Activated CD8-positive, alpha-beta memory T cell treated with anti-CD3 and anti-CD28 coated beads, Interleukin-2, amount 10 ng/mL, durations not matched to agents 7 days and 5 days (primary cell): ENCODE measurements around the gene GSTA5. TPM values are rescaled to one million over a fixed set of nuclear protein-coding genes. Genes with fewer than 3 reads are reported as not detected.
"Not testable (repeated sequence)": the region's sequence is repeated elsewhere in the genome, so short reads cannot be mapped to it uniquely, and the experiment has no call there.

Experiments used
- ATAC-seq: fragments of 150-1000 bp; cut with Tn5 transposase; one replicate; pipeline ENCODE4 v1.10.0; 2021; ENCODE audit warnings: moderate library complexity
- CTCF ChIA-PET: fragments of 350-600 bp; sonication (Branson Sonifier 250); formaldehyde crosslinking; loops from one replicate; lab custom pipeline; 2021; ENCODE audit warnings: antibody characterized with exemption; lab: Charles Lee
- DNase-seq: peaks from one replicate; pipeline ENCODE4 v3.0.0-alpha.2; 2020
- H3K27ac Mint-ChIP-seq: one replicate; pipeline ENCODE4 v1.8.0; 2021; ENCODE audit warnings: mild to moderate bottlenecking, mixed read lengths
- H3K27me3 Mint-ChIP-seq: one replicate; pipeline ENCODE4 v1.8.0; 2021; ENCODE audit warnings: mixed read lengths
- H3K36me3 Mint-ChIP-seq: one replicate; pipeline ENCODE4 v1.8.0; 2021; ENCODE audit warnings: mild to moderate bottlenecking, mixed read lengths
- H3K4me1 Mint-ChIP-seq: one replicate; pipeline ENCODE4 v1.8.0; 2021; ENCODE audit warnings: mixed read lengths
- H3K4me3 Mint-ChIP-seq: one replicate; pipeline ENCODE4 v1.8.0; 2021; ENCODE audit warnings: mild to moderate bottlenecking, moderate library complexity, mixed read lengths
- H3K9me3 Mint-ChIP-seq: one replicate; pipeline ENCODE4 v1.8.0; 2022; ENCODE audit warnings: low read depth, mixed read lengths
- total RNA-seq, 2 experiments: library from RNA; stranded (reverse); gene quantifications; one replicate each; pipeline ENCODE4 v1.2.3, GENCODE V29; 2021

The GSTA5 gene
- total RNA-seq, 2 experiments from 2014 or later = not detected

- no peaks in the 10 kb centered on the region for H3K36me3 Mint-ChIP-seq
- ATAC-seq (no peak), DNase-seq (no peak)
- no peaks in the 10 kb centered on the region for H3K9me3 Mint-ChIP-seq
- no peaks in the 10 kb centered on the region for H3K4me1 Mint-ChIP-seq
- H3K27me3 Mint-ChIP-seq = peaks cover 27% of the 10 kb centered on the region
- H3K27ac Mint-ChIP-seq = no peak overlapping the region
- no peak overlapping the region for H3K4me3 Mint-ChIP-seq
- CTCF ChIA-PET = no interaction called here
These were observed 27.6 kb upstream of the GSTA5 start for GRCh38 chr6:52868240-52868639.

- H3K36me3 Mint-ChIP-seq, H3K4me1 Mint-ChIP-seq, DNase-seq, H3K9me3 Mint-ChIP-seq, H3K27ac Mint-ChIP-seq, H3K4me3 Mint-ChIP-seq, CTCF ChIA-PET, ATAC-seq: not testable (repeated sequence)
- H3K27me3 Mint-ChIP-seq = peaks cover 27% of the 10 kb centered on the region
These were observed 20.5 kb upstream of the GSTA5 start for GRCh38 chr6:52861151-52861550.

- Mint-ChIP-seq H3K4me3 (no peak overlapping the region), H3K4me1 (no peaks in the 10 kb centered on the region), H3K9me3 (no peaks in the 10 kb centered on the region), H3K36me3 (no peaks in the 10 kb centered on the region), H3K27me3 (peaks cover 42% of the 10 kb centered on the region), H3K27ac (no peak overlapping the region)
- CTCF ChIA-PET = no interaction called here
- ATAC-seq = no peak
- DNase-seq = no peak
These were observed 17.8 kb upstream of the GSTA5 start for GRCh38 chr6:52858416-52858815.

- H3K36me3 Mint-ChIP-seq, H3K4me1 Mint-ChIP-seq, H3K9me3 Mint-ChIP-seq, DNase-seq, H3K4me3 Mint-ChIP-seq, ATAC-seq, CTCF ChIA-PET, H3K27ac Mint-ChIP-seq: not testable (repeated sequence)
- H3K27me3 Mint-ChIP-seq = peaks cover 51% of the 10 kb centered on the region
These were observed 15.5 kb upstream of the GSTA5 start for GRCh38 chr6:52856137-52856536.

GRCh38 chr6:52849137-52849536 is 8.5 kb upstream of the GSTA5 start:
- ATAC-seq = no peak
- H3K36me3 Mint-ChIP-seq = no peaks in the 10 kb centered on the region
- DNase-seq = no peak
- no peaks in the 10 kb centered on the region for H3K9me3 Mint-ChIP-seq
- no peak overlapping the region for H3K4me3 Mint-ChIP-seq
- CTCF ChIA-PET = no interaction called here
- H3K27ac Mint-ChIP-seq = no peak overlapping the region
- no peaks in the 10 kb centered on the region for H3K4me1 Mint-ChIP-seq
- H3K27me3 Mint-ChIP-seq = peaks cover 23% of the 10 kb centered on the region

GRCh38 chr6:52846002-52846401 is 5.4 kb upstream of the GSTA5 start:
- no peaks in the 10 kb centered on the region for H3K4me1 Mint-ChIP-seq
- ATAC-seq (no peak), DNase-seq (no peak)
- no peaks in the 10 kb centered on the region for H3K36me3 Mint-ChIP-seq
- CTCF ChIA-PET = no interaction called here
- H3K27me3 Mint-ChIP-seq = peaks cover 5% of the 10 kb centered on the region
- H3K27ac Mint-ChIP-seq = no peak overlapping the region
- H3K4me3 Mint-ChIP-seq = no peak overlapping the region
- H3K9me3 Mint-ChIP-seq = no peaks in the 10 kb centered on the region

GRCh38 chr6:52843605-52844004 is 3.0 kb upstream of the GSTA5 start:
- H3K9me3 Mint-ChIP-seq = no peaks in the 10 kb centered on the region
- no peak for ATAC-seq
- CTCF ChIA-PET = no interaction called here
- no peaks in the 10 kb centered on the region for H3K4me1 Mint-ChIP-seq
- no peak overlapping the region for H3K27ac Mint-ChIP-seq
- H3K4me3 Mint-ChIP-seq = no peak overlapping the region
- H3K27me3 Mint-ChIP-seq = peaks cover 11% of the 10 kb centered on the region
- DNase-seq = no peak
- no peaks in the 10 kb centered on the region for H3K36me3 Mint-ChIP-seq

GRCh38 chr6:52839124-52840055 is 1.2 kb downstream of the GSTA5 start:
- H3K27me3 Mint-ChIP-seq = peaks cover 40% of the 10 kb centered on the region
- peak; percentile 74 for ATAC-seq
- no peaks in the 10 kb centered on the region for H3K4me1 Mint-ChIP-seq
- H3K36me3 Mint-ChIP-seq = no peaks in the 10 kb centered on the region
- no peaks in the 10 kb centered on the region for H3K9me3 Mint-ChIP-seq
- CTCF ChIA-PET = no interaction called here
- DNase-seq = peak; percentile 55
- H3K27ac Mint-ChIP-seq = no peak overlapping the region
- no peak overlapping the region for H3K4me3 Mint-ChIP-seq

- ATAC-seq (no peak), DNase-seq (no peak)
- Mint-ChIP-seq H3K36me3 (no peaks in the 10 kb centered on the region), H3K4me1 (no peaks in the 10 kb centered on the region), H3K9me3 (no peaks in the 10 kb centered on the region), H3K27me3 (peaks cover 31% of the 10 kb centered on the region), H3K4me3 (no peak overlapping the region), H3K27ac (no peak overlapping the region)
- CTCF ChIA-PET = no interaction called here
These were observed 6.1 kb downstream of the GSTA5 start for GRCh38 chr6:52834481-52834880.

GRCh38 chr6:52830869-52831268 is 9.7 kb downstream of the GSTA5 start:
- DNase-seq, CTCF ChIA-PET, H3K4me1 Mint-ChIP-seq, H3K9me3 Mint-ChIP-seq, ATAC-seq, H3K4me3 Mint-ChIP-seq, H3K27ac Mint-ChIP-seq, H3K36me3 Mint-ChIP-seq: not testable (repeated sequence)
- H3K27me3 Mint-ChIP-seq = peaks cover 13% of the 10 kb centered on the region

GRCh38 chr6:52829046-52829817 is 11.4 kb downstream of the GSTA5 start:
- H3K36me3 Mint-ChIP-seq = no peaks in the 10 kb centered on the region
- no peaks in the 10 kb centered on the region for H3K27me3 Mint-ChIP-seq
- no peaks in the 10 kb centered on the region for H3K4me1 Mint-ChIP-seq
- H3K27ac Mint-ChIP-seq = no peak overlapping the region
- CTCF ChIA-PET = no interaction called here
- no peak overlapping the region for H3K4me3 Mint-ChIP-seq
- H3K9me3 Mint-ChIP-seq = no peaks in the 10 kb centered on the region
- DNase-seq (no peak), ATAC-seq (no peak)

- CTCF ChIA-PET, H3K4me1 Mint-ChIP-seq, H3K27ac Mint-ChIP-seq, DNase-seq, ATAC-seq, H3K4me3 Mint-ChIP-seq, H3K36me3 Mint-ChIP-seq, H3K27me3 Mint-ChIP-seq, H3K9me3 Mint-ChIP-seq: not testable (repeated sequence)
These were observed 12.0 kb downstream of the GSTA5 start for GRCh38 chr6:52828621-52829020.

GRCh38 chr6:52827073-52827783 is 13.4 kb downstream of the GSTA5 start:
- H3K27ac Mint-ChIP-seq, DNase-seq, CTCF ChIA-PET, H3K4me1 Mint-ChIP-seq, H3K27me3 Mint-ChIP-seq, H3K4me3 Mint-ChIP-seq, H3K36me3 Mint-ChIP-seq, ATAC-seq, H3K9me3 Mint-ChIP-seq: not testable (repeated sequence)
